Epidermal melanocyte (primary cell): ENCODE data around the gene CEP112.
A peak's percentile ranks its signal among the peaks of the same experiment; 100 is the strongest.

Experiments
- DNase-seq: peaks from one replicate; pipeline ENCODE4 v3.0.0; 2011; ENCODE audit warnings: low spot score; ENCODE audit not compliant: insufficient read length

CEP112 gene

DNA sequence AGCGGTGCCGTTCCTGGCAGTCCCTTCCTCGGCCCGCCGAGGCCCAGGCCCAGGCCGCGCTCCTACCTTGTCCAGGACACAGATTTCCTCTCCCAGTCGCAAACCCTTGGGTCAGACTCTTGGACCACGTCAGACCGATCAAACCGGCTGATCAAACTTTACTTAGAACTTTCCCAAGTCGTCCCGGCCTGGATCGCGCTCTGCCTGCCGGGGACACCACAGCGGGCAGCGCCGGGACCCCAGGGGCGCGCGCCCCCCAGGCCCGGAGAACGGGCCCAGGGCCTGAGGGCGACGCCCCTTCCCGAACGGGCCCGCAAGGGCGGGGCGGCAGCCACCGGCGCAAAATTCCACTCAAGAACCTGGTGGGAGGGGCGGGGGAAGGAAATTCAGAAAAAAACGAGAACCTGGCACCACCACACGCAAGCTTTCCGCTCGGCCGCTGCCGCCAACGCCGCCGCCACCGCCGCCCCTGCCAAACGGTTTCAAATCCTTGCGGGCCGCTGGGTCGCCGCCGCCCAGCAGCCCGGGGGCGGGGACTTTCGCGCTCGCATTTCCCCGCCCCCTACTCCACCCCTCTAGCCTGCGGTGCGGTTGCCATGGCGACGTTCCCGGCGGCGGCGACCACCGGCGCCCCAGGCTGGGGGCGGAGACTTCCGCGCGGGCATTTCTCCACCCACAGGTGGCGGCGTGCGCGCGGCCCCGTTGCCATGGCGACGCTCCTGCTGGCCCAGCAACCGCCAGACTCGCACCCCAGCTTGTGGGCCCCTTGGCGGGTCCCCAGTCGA is at the start of gene CEP112:
Gene CEP112 (minus strand): TSS at position 541 of the 785 bp plus-strand sequence.
- DNase-seq = peak; percentile 52

- DNase-seq = no peak
Observed at GRCh38 chr17:66240630-66241029, 48.7 kb upstream of the CEP112 start.

DNA sequence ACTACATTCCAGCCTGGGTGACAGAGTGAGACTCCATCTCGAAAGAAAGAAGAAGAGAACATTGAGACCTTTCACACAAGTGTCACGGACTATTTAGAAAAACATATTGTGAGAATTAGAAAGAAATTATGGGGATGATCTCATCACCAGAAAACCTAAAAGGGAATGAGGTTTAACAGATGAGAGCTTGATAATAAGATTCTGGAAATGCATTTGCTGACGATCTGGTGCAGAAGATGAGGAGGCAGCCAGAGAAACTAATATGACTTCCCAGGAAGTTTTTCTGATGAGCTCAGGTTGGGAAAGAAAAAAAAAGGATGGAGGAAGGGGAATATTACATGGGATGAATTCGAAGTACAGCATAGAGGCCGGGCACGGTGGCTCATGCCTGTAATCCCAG is 48.1 kb upstream of the CEP112 start:
- no peak for DNase-seq

DNA sequence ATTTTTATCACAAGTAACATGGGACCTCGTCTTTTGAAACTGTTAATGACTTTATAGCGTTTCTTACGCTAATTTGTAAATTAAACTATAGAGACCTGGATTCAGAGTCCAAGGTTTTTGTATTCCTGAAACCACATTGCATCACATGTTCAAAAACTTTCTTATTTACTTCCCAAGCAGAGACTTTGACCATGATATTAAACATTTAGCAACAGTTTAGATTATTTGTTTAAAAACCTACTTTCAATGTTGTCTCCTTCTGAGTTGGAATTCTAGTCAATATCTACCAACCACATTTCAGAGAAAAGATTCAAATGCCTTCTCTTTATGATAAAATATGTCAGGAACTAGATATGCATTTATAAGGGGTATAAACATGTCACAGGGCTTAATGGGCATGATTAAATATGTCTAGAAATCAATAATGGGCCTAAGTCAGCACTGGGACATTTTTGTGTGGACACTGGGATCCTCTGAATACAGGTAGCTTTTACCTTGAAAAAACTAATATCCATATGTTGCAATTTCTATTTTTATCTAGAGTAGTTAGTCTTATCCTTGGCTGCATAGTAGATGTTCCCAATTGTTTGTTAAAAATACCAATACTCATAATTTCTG is 43.6 kb upstream of the CEP112 start:
- DNase-seq = no peak

GRCh38 chr17:66234611-66235010 is 42.7 kb upstream of the CEP112 start:
- DNase-seq = no peak

DNA sequence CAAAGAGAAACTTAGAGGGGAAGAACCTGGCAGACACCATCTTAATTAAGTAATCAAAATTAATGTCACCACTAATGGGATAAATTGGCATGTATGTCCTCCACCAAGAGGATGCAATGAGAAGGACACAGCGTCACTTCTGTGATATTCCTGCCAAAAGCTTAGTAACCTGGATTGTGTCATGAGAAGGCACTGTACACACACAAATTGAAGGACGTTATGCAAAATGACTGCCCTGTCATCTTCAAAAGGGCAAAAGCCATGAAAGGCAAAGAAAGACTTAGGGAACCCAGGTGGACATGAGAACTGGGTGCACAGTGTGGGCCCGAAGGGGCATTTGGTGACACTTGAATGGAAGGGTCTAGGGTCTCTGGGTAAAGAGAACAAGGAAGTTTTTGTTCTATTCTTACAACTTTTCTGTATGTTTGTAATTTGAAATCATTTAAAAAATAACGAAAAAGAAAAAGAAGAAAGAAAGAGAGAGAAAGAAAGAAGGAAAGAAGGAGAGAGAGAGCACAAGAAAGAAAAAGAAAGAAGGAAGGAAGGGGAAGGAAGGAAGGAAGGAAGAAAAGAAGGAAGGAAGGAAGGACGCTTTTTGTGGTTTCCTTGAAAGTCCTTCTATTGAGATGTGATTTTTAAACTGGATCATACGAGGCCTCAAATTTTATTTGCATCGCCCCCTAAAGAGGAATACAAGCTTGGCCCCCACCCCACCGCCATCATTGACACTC is 41.3 kb upstream of the CEP112 start:
- no peak for DNase-seq

GRCh38 chr17:66230922-66231591 is 39.1 kb upstream of the CEP112 start:
- no peak for DNase-seq

DNA sequence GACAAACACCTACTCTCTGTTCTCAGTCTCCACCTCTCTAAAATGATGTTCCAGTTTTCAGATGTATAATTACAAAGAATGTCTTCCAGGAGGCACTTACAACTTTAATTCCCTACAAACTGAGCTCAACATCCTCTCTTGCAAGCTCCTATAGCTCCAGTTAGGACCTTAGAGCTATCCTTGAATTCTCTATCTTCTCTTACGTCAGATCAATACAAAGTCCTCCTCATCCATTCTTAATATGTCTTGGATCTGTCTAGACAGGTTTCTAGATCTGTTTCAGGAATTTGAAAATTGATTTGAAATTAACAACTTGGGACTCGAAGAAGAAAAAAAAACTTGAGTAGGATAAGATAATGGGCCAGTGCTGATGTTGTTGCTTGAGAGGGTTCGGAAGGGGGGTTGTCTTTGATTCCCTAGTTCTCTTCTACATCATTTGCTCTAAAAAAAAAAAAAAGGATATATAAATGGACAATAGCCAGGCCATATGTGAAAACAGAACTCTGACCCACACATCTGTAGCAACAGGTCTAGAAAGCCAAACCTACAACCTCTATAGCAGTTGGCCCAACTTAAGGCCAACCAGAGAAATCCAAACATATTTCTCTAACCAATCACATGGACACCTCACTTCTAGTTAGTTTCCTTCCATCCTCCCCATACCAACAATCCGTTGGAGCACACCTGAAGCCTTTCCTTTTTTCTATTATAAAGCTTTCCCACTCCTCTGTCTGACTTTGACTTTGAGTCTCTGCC is 38.0 kb upstream of the CEP112 start:
- DNase-seq = no peak

GRCh38 chr17:66228887-66229782 is 37.2 kb upstream of the CEP112 start, which contains the start of gene APOH:
Gene APOH (minus strand): TSS chr17:66229415. CDS start chr17:66229379, 36 bp downstream.
- DNase-seq = no peak

GRCh38 chr17:66227212-66228045 is 35.5 kb upstream of the CEP112 start:
- DNase-seq = no peak

GRCh38 chr17:66222798-66223350 is 30.9 kb upstream of the CEP112 start:
- no peak for DNase-seq

- DNase-seq = no peak
Observed at GRCh38 chr17:66221755-66222530, 30.0 kb upstream of the CEP112 start.

- no peak for DNase-seq
Observed at GRCh38 chr17:66221343-66221742, 29.4 kb upstream of the CEP112 start.

- DNase-seq = no peak
Observed at GRCh38 chr17:66220079-66220835, 28.3 kb upstream of the CEP112 start.

DNA sequence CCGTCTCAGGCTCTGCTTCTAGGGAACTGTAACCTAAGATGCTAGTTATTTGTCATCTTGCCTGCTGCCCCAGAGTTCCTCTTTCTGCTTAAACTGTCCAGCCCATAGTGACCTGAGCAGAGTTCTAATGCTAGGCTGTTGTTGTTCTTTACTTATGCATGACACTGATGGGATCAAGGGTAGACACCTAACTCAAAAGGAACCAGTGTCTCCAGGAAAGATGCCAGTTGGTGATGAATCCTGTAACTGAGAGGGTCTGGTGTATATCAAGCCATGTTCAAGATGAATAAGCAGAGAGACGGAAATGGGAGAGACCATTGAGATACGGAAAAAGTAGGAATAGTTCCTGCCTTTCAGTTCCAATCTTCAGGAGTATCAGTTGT is 23.6 kb upstream of the CEP112 start:
- DNase-seq = no peak

GRCh38 chr17:66214884-66215528 is 23.1 kb upstream of the CEP112 start:
- DNase-seq = no peak
